Gastrocnemius medialis (tissue), 4 donors: Measurements from ENCODE around the gene PIK3R2. TPM values are rescaled to one million over a fixed set of nuclear protein-coding genes. Genes with fewer than 3 reads are reported as not detected.

Source experiments
- ATAC-seq, 2 donors: fragments of 150-250 bp; one replicate each; pipeline ENCODE4 v1.9.1; 2016
- DNase-seq, 2 donors: peaks; one replicate each; pipeline ENCODE4 v3.0.0-alpha.2; 2019
- H3K27ac ChIP-seq, 4 donors: fragments of 200-600 bp; sonication (generic); 1 replicate in 1 of 4; 2 replicates in 3 of 4; pipeline ENCODE4 v1.5.1; 2016 to 2018; ENCODE audit warnings: mild to moderate bottlenecking in 2 of 4, moderate library complexity in 1 of 4
- H3K27me3 ChIP-seq, 3 donors: fragments of 200-600 bp; sonication (generic) in 2 of 3; 1 replicate in 1 of 3; 2 replicates in 2 of 3; pipeline versions ENCODE4 v1.5.1 to v1.6.0; 2016 to 2019; ENCODE audit warnings: mild to moderate bottlenecking in 1 of 3, moderate library complexity in 1 of 3
- H3K36me3 ChIP-seq, 2 donors: fragments of 200-600 bp; sonication (generic) in 1 of 2; one replicate each; pipeline ENCODE4 v1.5.1; 2017 to 2018
- H3K4me1 ChIP-seq, 2 donors: fragments of 200-600 bp; sonication (generic) in 1 of 2; one replicate each; pipeline ENCODE4 v1.5.1; 2016 to 2017; ENCODE audit warnings: mild to moderate bottlenecking in 2 of 2
- H3K4me3 ChIP-seq, 4 donors: fragments of 200-600 bp; sonication (generic) in 3 of 4; 1 replicate in 1 of 4; 2 replicates in 3 of 4; pipeline ENCODE4 v1.5.1; 2016 to 2019; ENCODE audit warnings: mild to moderate bottlenecking in 2 of 4
- H3K9me3 ChIP-seq, 3 donors: fragments of 200-600 bp; sonication (generic) in 2 of 3; 1 replicate in 1 of 3; 2 replicates in 2 of 3; pipeline ENCODE4 v1.5.1; 2016 to 2019
- POLR2A ChIP-seq, 2 donors: fragments of 450-650 bp; IDR thresholded peaks; one replicate each; pipeline ENCODE4 v1.6.1; 2017; ENCODE audit warnings: antibody characterized with exemption in 2 of 2, mild to moderate bottlenecking in 2 of 2, moderate library complexity in 2 of 2
- in situ Hi-C, 4 donors: fragments of 200-750 bp; cut with MboI; loops; one replicate each; pipeline versions ENCODE4 v1.15.0 to v1.8.0; 2017; ENCODE audit warnings: low sequenced_read_pairs in 4 of 4
- intact Hi-C: fragments of 100-400 bp; cut with DNase I; formaldehyde crosslinking; loops from one replicate; pipeline ENCODE4 v1.15.1; 2023; ENCODE audit warnings: low total_unique reads
- total RNA-seq, 4 donors: library from RNA; depleted of rRNA; stranded (reverse); fragments of >200 nt; gene quantifications; one replicate each; pipeline versions ENCODE4 v1.1.0 to v1.2.3, GENCODE V29; 2016
- TF ChIP-seq, protein P1 (sequence below), 5 experiments: fragments of 450-650 bp in 3 of 5; fragments of 200-600 bp in 2 of 5; sonication (generic) in 2 of 5; IDR thresholded peaks in 4 of 5; conservative IDR thresholded peaks in 1 of 5; 1 replicate in 4 of 5; 2 replicates in 1 of 5; pipeline ENCODE4 v1.5.1; 2016 to 2019; ENCODE audit warnings: antibody characterized with exemption in 5 of 5, mild to moderate bottlenecking in 3 of 5, moderate library complexity in 3 of 5

The PIK3R2 gene
- total RNA-seq, 4 donors from 2014 or later = 5.6 to 11.9 (median 6.0) TPM

DNA sequence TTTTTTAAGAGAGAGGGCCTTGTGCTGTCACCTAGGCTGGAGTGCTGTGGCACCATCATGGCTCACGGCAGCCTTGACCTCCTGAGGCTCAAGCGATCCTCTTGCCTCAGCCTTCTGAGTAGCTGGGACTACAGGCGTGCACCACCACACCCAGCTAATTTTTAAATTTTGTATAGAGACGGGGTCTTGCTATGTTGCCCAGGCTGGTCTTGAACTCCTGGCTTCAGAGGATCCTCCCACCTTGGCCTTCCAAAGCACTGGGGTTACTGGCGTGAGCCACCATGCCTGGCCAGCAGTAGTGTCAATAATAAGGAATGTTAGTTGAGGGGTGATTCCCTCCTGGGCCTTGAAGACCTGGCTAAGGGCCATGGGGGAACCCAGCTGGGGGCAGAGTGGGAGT lies 31.8 kb upstream of the PIK3R2 start:
- ATAC-seq (no peak), DNase-seq (no peak)
- Histone ChIP-seq H3K27me3 (no peaks in the 10 kb centered on the region), H3K27ac (no peak overlapping the region), H3K4me3 (no peak overlapping the region), H3K9me3 (no peaks in the 10 kb centered on the region), H3K4me1 (peaks cover 10 to 12% of the 10 kb centered on the region in 2 donors), H3K36me3 (no peaks in the 10 kb centered on the region)
- intact Hi-C loops (no loop called here), in situ Hi-C loops (no loop called here)
- TF ChIP-seq, protein P1, sequence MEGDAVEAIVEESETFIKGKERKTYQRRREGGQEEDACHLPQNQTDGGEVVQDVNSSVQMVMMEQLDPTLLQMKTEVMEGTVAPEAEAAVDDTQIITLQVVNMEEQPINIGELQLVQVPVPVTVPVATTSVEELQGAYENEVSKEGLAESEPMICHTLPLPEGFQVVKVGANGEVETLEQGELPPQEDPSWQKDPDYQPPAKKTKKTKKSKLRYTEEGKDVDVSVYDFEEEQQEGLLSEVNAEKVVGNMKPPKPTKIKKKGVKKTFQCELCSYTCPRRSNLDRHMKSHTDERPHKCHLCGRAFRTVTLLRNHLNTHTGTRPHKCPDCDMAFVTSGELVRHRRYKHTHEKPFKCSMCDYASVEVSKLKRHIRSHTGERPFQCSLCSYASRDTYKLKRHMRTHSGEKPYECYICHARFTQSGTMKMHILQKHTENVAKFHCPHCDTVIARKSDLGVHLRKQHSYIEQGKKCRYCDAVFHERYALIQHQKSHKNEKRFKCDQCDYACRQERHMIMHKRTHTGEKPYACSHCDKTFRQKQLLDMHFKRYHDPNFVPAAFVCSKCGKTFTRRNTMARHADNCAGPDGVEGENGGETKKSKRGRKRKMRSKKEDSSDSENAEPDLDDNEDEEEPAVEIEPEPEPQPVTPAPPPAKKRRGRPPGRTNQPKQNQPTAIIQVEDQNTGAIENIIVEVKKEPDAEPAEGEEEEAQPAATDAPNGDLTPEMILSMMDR (IDR thresholded peaks at IDR 0.05 in 4 of 5, conservative IDR thresholded peaks at IDR 0.05 in 1 of 5) = no peak
- TF ChIP-seq POLR2A (IDR thresholded peaks at IDR 0.05) = no peak

DNA sequence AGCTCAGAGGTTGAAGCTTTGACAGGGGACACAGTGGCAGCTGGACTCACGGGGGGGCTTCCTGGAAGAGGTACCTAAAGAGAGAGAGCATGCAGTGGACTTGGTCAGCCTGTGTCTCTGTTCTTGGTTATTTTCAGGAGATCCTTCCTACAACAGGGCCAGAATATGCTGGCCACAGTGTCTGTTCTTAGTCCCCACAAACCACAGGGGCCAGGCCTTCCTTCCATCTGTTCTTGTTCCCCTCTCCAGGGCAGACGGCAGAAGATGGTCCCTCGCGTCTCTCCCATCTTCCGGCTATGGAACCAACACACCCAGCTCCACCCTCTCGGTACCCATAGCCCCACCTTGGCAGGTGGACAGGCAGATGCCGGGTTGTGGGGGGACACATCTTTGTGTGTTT lies 30.5 kb upstream of the PIK3R2 start:
- Histone ChIP-seq H3K4me1 (peaks cover 7 to 8% of the 10 kb centered on the region in 2 donors), H3K4me3 (no peak overlapping the region), H3K36me3 (no peaks in the 10 kb centered on the region), H3K27ac (no peak overlapping the region), H3K9me3 (no peaks in the 10 kb centered on the region), H3K27me3 (no peaks in the 10 kb centered on the region)
- intact Hi-C loops = no loop called here
- ATAC-seq = no peak
- no peak for DNase-seq
- TF ChIP-seq, protein P1 (IDR thresholded peaks at IDR 0.05 in 4 of 5, conservative IDR thresholded peaks at IDR 0.05 in 1 of 5) = no peak
- no peak for TF ChIP-seq POLR2A (IDR thresholded peaks at IDR 0.05)
- in situ Hi-C loops = no loop called here

DNA sequence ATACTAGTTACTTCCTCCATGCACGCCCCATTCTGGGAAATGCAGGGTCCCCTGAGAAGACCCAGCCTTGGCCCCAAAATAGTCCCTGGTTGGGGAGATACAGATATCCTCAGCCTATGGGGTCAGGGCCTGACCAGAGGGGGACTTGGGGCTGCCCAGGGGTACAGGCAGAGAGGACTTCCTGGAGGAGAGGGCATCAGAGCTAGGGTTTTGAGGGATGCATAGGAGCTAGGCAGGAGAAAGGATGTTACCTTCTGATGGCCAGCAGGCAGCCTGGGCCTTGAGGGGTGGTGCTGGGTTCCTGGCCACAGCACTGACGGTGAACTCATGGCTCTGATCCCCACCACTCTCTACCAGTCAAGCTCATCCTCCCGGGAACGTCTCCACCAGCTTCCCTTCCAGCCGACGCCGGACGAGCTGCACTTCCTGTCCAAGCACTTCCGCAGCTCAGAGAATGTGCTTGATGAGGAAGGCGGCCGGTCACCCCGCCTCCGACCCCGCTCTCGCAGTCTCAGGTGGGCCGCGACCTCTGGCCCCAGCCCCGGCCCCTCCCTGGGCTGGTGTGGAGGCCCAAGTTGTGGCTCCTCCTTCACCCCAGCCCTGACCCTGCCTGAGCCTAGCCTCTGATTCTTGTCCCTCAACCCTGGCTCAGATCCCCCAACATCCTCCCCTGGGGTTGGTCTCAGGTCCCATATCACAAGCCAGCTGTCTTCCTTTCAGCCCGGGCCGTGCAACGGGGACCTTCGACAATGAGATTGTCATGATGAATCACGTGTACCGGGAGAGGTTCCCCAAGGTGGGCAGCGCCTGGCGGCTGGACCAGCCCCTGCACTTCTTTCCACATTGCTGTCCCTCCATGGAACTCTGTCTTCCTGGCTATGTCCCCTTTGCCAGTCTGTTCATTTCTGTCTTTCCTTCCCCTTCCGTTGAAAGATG lies 29.8 kb upstream of the PIK3R2 start:
- no peak for ATAC-seq
- intact Hi-C loops = no loop called here
- no peak for TF ChIP-seq POLR2A (IDR thresholded peaks at IDR 0.05)
- TF ChIP-seq, protein P1 (IDR thresholded peaks at IDR 0.05 in 4 of 5, conservative IDR thresholded peaks at IDR 0.05 in 1 of 5) = no peak
- peak overlapping the region in 2 of 4 donors; percentile 27 to 37 for H3K27ac ChIP-seq
- H3K4me1 ChIP-seq = peaks cover 4 to 6% of the 10 kb centered on the region in 2 donors
- no peaks in the 10 kb centered on the region for H3K27me3 ChIP-seq
- H3K4me3 ChIP-seq = no peak overlapping the region
- in situ Hi-C loops = no loop called here
- no peaks in the 10 kb centered on the region for H3K9me3 ChIP-seq
- DNase-seq = no peak
- no peaks in the 10 kb centered on the region for H3K36me3 ChIP-seq

DNA sequence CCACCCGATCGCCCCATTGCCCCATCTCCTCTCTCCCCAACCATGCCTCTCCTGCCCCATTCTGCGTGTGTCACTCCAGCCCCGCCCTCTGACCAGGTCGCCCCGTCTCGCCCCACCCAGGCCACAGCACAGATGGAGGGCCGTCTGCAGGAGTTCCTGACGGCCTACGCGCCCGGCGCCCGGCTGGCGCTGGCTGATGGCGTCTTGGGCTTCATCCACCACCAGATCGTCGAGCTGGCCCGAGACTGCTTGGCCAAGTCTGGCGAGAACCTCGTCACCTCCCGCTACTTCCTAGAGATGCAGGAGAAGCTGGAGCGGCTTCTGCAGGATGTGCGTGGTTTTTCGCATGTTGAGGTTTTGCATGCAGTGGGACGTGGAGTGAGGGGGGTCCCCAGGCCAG lies 29.1 kb upstream of the PIK3R2 start:
- H3K9me3 ChIP-seq = no peaks in the 10 kb centered on the region
- ATAC-seq (peak in 1 of 2 donors; percentile 24), DNase-seq (no peak)
- no peaks in the 10 kb centered on the region for H3K27me3 ChIP-seq
- intact Hi-C loops = no loop called here
- H3K4me3 ChIP-seq = no peak overlapping the region
- TF ChIP-seq POLR2A (IDR thresholded peaks at IDR 0.05) = no peak
- TF ChIP-seq, protein P1 (IDR thresholded peaks at IDR 0.05 in 4 of 5, conservative IDR thresholded peaks at IDR 0.05 in 1 of 5) = no peak
- peaks cover 0 to 4% of the 10 kb centered on the region in 2 donors for H3K4me1 ChIP-seq
- in situ Hi-C loops = no loop called here
- H3K27ac ChIP-seq = peak overlapping the region in 1 of 4 donors; percentile 27
- no peaks in the 10 kb centered on the region for H3K36me3 ChIP-seq
